K562 (cell line): ENCODE measurements around the gene EPO. TPM values are rescaled to one million over a fixed set of nuclear protein-coding genes. Genes with fewer than 3 reads are reported as not detected.

Experiments used
- ADNP ChIP-seq: fragments of 200-800 bp; sonication (Bioruptor generic); IDR thresholded peaks from 2 replicates; pipeline ENCODE4 v1.6.1; 2016; ENCODE audit warnings: missing genetic modification characterization, missing compliant biosample characterization
- ATF1 ChIP-seq, 2 experiments: fragments of 450-650 bp in 1 of 2; IDR thresholded peaks; 2 replicates each; pipeline ENCODE4 v1.6.1; 2016; ENCODE audit warnings: missing compliant biosample characterization in 1 of 2, missing genetic modification characterization in 1 of 2
- CTCF ChIP-seq, 3 experiments: IDR thresholded peaks in 2 of 3; conservative IDR thresholded peaks in 1 of 3; 2 replicates each; pipeline ENCODE4 v1.5.1; 2011 to 2012; ENCODE audit warnings: low read length in 3 of 3, mild to moderate bottlenecking in 3 of 3, control low read depth in 2 of 3, improper control_type of control experiment in 1 of 3, inconsistent platforms in 1 of 3, low read depth in 1 of 3, mixed read lengths in 1 of 3, moderate library complexity in 1 of 3; ENCODE audit not compliant: insufficient read depth in 2 of 3
- FOXK1 ChIP-seq: sonication (generic); formaldehyde crosslinking; IDR thresholded peaks from 2 replicates; pipeline ENCODE4 v1.8.0; 2022; ENCODE audit warnings: missing genetic modification reagents, mild to moderate bottlenecking, borderline replicate concordance
- FOXM1 ChIP-seq, 2 experiments: fragments of 450-650 bp in 1 of 2; sonication (generic) in 1 of 2; formaldehyde crosslinking in 1 of 2; IDR thresholded peaks; 2 replicates each; pipeline versions ENCODE4 v1.6.1 to v1.9.0; 2017 to 2022; ENCODE audit warnings: low read depth in 2 of 2, mild to moderate bottlenecking in 2 of 2, missing genetic modification reagents in 1 of 2, moderate library complexity in 1 of 2
- HNRNPH1 ChIP-seq: fragments of 200-400 bp; formaldehyde crosslinking; optimal IDR thresholded peaks from 2 replicates; pipeline ENCODE3; 2017; ENCODE audit warnings: low read depth, mild to moderate bottlenecking, low read length, moderate library complexity
- HOXB6 ChIP-seq: fragments of 250-450 bp; sonication (Bioruptor Pico); IDR thresholded peaks from 2 replicates; pipeline ENCODE4 v1.5.1; 2022; ENCODE audit warnings: mild to moderate bottlenecking, borderline replicate concordance
- ILK ChIP-seq: fragments of 450-650 bp; IDR thresholded peaks from 2 replicates; pipeline ENCODE4 v1.6.1; 2016; ENCODE audit warnings: missing genetic modification characterization, low read depth, mild to moderate bottlenecking, missing compliant biosample characterization, moderate library complexity, borderline replicate concordance
- KAT2B ChIP-seq: IDR thresholded peaks from one replicate; pipeline ENCODE4 v1.6.1; 2012; ENCODE audit warnings: low read depth, mild to moderate bottlenecking, control low read depth, inconsistent platforms, low read length, moderate library complexity
- MCM7 ChIP-seq, 2 experiments: fragments of 450-650 bp; IDR thresholded peaks; 2 replicates each; pipeline ENCODE4 v1.6.1; 2016 to 2018
- POLR2AphosphoS5 ChIP-seq: IDR thresholded peaks from 2 replicates; pipeline ENCODE4 v1.6.1; 2011; ENCODE audit warnings: mild to moderate bottlenecking, low read depth, low read length, moderate library complexity; ENCODE audit not compliant: control insufficient read depth, insufficient read depth
- RHOXF2B ChIP-seq: fragments of 250-450 bp; sonication (Bioruptor Pico); conservative IDR thresholded peaks from 2 replicates; pipeline ENCODE4 v1.5.1; 2021
- ZHX1 ChIP-seq: fragments of 150-350 bp; conservative IDR thresholded peaks from 2 replicates; pipeline ENCODE4 v1.6.1; 2014; ENCODE audit warnings: low read length
- ZNF212 ChIP-seq: fragments of 450-650 bp; formaldehyde crosslinking; IDR thresholded peaks from 2 replicates; pipeline ENCODE4 v1.4.0; 2020; ENCODE audit warnings: mild to moderate bottlenecking
- ZNF639 ChIP-seq, 2 experiments: fragments of 200-800 bp in 1 of 2; sonication (Bioruptor generic) in 1 of 2; sonication (generic) in 1 of 2; formaldehyde crosslinking in 1 of 2; IDR thresholded peaks in 1 of 2; conservative IDR thresholded peaks in 1 of 2; 2 replicates each; pipeline versions ENCODE4 v1.5.0 to v1.6.1; 2016 to 2020; ENCODE audit warnings: missing compliant biosample characterization in 1 of 2, missing genetic modification characterization in 1 of 2, missing genetic modification reagents in 1 of 2
- ZNF75A ChIP-seq: fragments of 450-650 bp; formaldehyde crosslinking; IDR thresholded peaks from 2 replicates; pipeline ENCODE4 v1.4.0; 2020; ENCODE audit warnings: mild to moderate bottlenecking
- polyA plus RNA-seq, 8 experiments: library from polyadenylated mRNA; depleted of rRNA in 4 of 8; stranded (reverse) in 5 of 8; unstranded in 3 of 8; fragments of >200 nt; fragmentation: Nextera tagmentation in 2 of 8; fragmentation: Illumina TruSeq in 1 of 8; extraction: Ambion mirVana in 2 of 8; extraction: Trizol in 1 of 8; gene quantifications; 2 replicates each; pipeline versions ENCODE4 v1.2.1 to v1.2.3, GENCODE V29; 2011 to 2014; ENCODE audit warnings: inconsistent platforms in 1 of 8, missing spikeins in 1 of 8
- total RNA-seq, 7 experiments: library from RNA; depleted of rRNA in 6 of 7; stranded (reverse); fragments of >200 nt in 6 of 7; fragmentation: Illumina TruSeq in 2 of 7; extraction: Trizol in 2 of 7; gene quantifications; 2 replicates each; pipeline versions ENCODE4 v1.2.1 to v1.2.3, GENCODE V29; 2011 to 2021; ENCODE audit warnings: low replicate concordance in 1 of 7
- TF ChIP-seq, protein P1 (sequence below): fragments of 250-450 bp; sonication (Bioruptor Pico); IDR thresholded peaks from 2 replicates; pipeline ENCODE4 v1.9.0; 2021; ENCODE audit warnings: mild to moderate bottlenecking, inconsistent platforms

The EPO gene
- total and polyA plus RNA-seq, 9 of the 15 experiments (the other 6 are each of a cell fraction or from before 2014, with no cell fraction given) = 0.06 to 0.41 (median 0.07) TPM; not detected in 6

GRCh38 chr7:100705753-100706671, 14.3 kb upstream of the EPO start, which contains the start of gene POP7 (continued):
- no peak for TF ChIP-seq FOXM1 (IDR thresholded peaks at IDR 0.05; ENCODE audit: low read depth)
- no peak for TF ChIP-seq FOXM1 (CRISPR knock-in tag; IDR thresholded peaks at IDR 0.05; ENCODE audit: low read depth)
- peak in 1 of 2 experiments; percentile 65; a peak in 1 of 4 replicates for TF ChIP-seq ZNF639 (CRISPR knock-in tag; conservative IDR thresholded peaks at IDR 0.05 in 1 of 2, IDR thresholded peaks at IDR 0.05 in 1 of 2)
- TF ChIP-seq CTCF (IDR thresholded peaks at IDR 0.05 in 2 of 3, conservative IDR thresholded peaks at IDR 0.05 in 1 of 3; ENCODE audit: insufficient read depth in 2 of 3, low read depth in 1 of 3, low read length in 3 of 3) = no peak; a peak in 1 of 6 replicates
- no peak for TF ChIP-seq RHOXF2B (CRISPR knock-in tag)
- no peak for TF ChIP-seq ZNF212 (CRISPR knock-in tag)
- TF ChIP-seq FOXK1 (CRISPR knock-in tag) = no peak
- no peak for TF ChIP-seq HOXB6
- peak; percentile 72 for TF ChIP-seq POLR2AphosphoS5
- TF ChIP-seq ADNP (tag) = no peak
- TF ChIP-seq, protein P1, sequence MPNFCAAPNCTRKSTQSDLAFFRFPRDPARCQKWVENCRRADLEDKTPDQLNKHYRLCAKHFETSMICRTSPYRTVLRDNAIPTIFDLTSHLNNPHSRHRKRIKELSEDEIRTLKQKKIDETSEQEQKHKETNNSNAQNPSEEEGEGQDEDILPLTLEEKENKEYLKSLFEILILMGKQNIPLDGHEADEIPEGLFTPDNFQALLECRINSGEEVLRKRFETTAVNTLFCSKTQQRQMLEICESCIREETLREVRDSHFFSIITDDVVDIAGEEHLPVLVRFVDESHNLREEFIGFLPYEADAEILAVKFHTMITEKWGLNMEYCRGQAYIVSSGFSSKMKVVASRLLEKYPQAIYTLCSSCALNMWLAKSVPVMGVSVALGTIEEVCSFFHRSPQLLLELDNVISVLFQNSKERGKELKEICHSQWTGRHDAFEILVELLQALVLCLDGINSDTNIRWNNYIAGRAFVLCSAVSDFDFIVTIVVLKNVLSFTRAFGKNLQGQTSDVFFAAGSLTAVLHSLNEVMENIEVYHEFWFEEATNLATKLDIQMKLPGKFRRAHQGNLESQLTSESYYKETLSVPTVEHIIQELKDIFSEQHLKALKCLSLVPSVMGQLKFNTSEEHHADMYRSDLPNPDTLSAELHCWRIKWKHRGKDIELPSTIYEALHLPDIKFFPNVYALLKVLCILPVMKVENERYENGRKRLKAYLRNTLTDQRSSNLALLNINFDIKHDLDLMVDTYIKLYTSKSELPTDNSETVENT (CRISPR knock-in tag) = 0 out of 2 replicates have a peak, but pooled peaks have one; percentile 49
- TF ChIP-seq ZHX1 = peak; percentile 91
- no peak for TF ChIP-seq ZNF75A (CRISPR knock-in tag)
- no peak for TF ChIP-seq HNRNPH1
- TF ChIP-seq KAT2B = no peak
- no peak for TF ChIP-seq ILK
- TF ChIP-seq MCM7 (IDR thresholded peaks at IDR 0.05) = no peak
- peak; percentile 72 for TF ChIP-seq ATF1 (CRISPR knock-in tag; IDR thresholded peaks at IDR 0.05)
- peak; percentile 93 for TF ChIP-seq ATF1 (tag; IDR thresholded peaks at IDR 0.05)
